MG63 (cell line): Measurements from ENCODE around the gene S100A4. TPM values are rescaled to one million over a fixed set of nuclear protein-coding genes. Genes with fewer than 3 reads are reported as not detected.
"Not testable (repeated sequence)": the region's sequence is repeated elsewhere in the genome, so short reads cannot be mapped to it uniquely, and the experiment has no call there.

Experiments
- DNase-seq: peaks from one replicate; pipeline ENCODE4 v3.0.0-alpha.2; 2020
- H3K27me3 ChIP-seq: fragments of 250-450 bp; sonication (Bioruptor Pico); 2 replicates; pipeline ENCODE4 v1.5.1; 2020; ENCODE audit warnings: mild to moderate bottlenecking, moderate library complexity
- H3K36me3 ChIP-seq: fragments of 250-450 bp; sonication (Bioruptor Pico); 2 replicates; pipeline ENCODE4 v1.5.1; 2020; ENCODE audit warnings: mild to moderate bottlenecking, moderate library complexity
- H3K4me3 ChIP-seq: fragments of 250-450 bp; sonication (Bioruptor Pico); 2 replicates; pipeline ENCODE4 v1.5.1; 2020; ENCODE audit warnings: mild to moderate bottlenecking, moderate library complexity
- H3K9me3 ChIP-seq: fragments of 250-450 bp; sonication (Bioruptor Pico); 2 replicates; pipeline ENCODE4 v1.5.1; 2020; ENCODE audit warnings: mild to moderate bottlenecking, moderate library complexity
- total RNA-seq: library from RNA; depleted of rRNA; stranded (reverse); fragments of >200 nt; shearing (Covaris generic); gene quantifications from 2 replicates; pipeline ENCODE4 v1.2.3, GENCODE V29; 2014; ENCODE audit warnings: low replicate concordance

Gene S100A4
- total RNA-seq, 1 experiment from 2014 or later, result 438 TPM

DNA sequence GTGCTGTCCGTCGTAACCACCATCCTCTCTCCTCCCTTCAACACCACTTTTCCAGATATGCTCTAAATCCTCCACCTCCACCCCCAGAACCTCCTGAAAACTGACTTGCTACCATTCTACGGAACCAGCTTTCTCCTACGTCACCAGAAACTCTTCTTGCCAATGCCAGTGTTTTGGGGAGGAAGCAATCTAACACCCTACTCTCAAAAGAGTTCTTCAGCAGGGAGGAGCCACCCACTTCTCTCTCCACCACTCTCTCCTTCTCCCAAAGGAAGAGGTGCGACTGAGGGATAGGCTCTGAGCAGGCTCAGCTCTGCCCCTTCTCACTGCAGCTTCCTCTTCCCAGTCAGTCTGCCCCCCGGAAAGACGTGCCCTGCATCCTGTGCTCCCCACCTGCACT is 26.1 kb upstream of the S100A4 start:
- Histone ChIP-seq H3K9me3 (no peaks in the 10 kb centered on the region), H3K27me3 (no peaks in the 10 kb centered on the region), H3K4me3 (no peak overlapping the region), H3K36me3 (0 out of 2 replicates have a peak, but pooled peaks cover 2% of the 10 kb centered on the region)
- DNase-seq, result no peak

- no peak overlapping the region for H3K4me3 ChIP-seq
- 0 out of 2 replicates have a peak, but pooled peaks cover 2% of the 10 kb centered on the region for H3K36me3 ChIP-seq
- no peaks in the 10 kb centered on the region for H3K27me3 ChIP-seq
- DNase-seq, result no peak
- H3K9me3 ChIP-seq, result no peaks in the 10 kb centered on the region
These were observed 25.3 kb upstream of the S100A4 start for GRCh38 chr1:153570874-153571273.

- DNase-seq, result no peak
These were observed 23.9 kb upstream of the S100A4 start for GRCh38 chr1:153569465-153569864.

DNA sequence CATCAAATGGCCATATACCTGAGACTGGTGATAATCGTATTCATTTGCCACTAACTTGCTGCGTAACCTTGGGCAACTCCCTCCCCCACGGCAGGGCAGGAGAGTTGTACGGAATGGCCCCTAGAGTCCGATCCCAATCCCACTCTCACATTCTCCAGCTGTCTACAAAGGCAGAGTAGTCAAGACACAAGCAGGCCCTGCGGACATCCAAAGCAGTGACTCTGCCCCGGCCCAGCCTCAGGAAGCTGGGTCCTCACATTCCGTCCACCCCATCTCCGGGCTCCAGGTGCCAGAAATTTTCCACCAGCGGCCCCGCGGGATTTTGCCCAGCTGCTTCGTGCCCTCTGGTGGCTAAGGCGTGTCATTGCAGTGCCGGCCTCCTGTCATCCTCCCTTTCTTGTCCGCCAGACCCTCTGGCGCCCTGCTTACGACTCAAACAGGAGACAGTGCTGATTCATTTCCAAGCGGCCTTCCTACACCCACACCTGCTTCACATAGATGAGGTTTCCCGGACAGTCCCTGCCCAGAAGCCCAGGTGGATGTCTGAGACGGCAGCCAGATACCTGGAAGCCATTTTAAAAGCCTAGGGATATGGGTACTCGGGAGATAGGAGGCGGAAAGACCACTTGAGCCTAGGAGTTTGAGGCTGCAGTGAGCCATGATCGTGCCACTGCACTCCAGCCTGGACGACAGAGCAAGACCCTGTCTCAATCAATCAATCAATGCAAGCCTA is 22.9 kb upstream of the S100A4 start:
- peak; percentile 92 for DNase-seq
- Histone ChIP-seq H3K36me3 (0 out of 2 replicates have a peak, but pooled peaks cover 2% of the 10 kb centered on the region), H3K27me3 (no peaks in the 10 kb centered on the region), H3K9me3 (no peaks in the 10 kb centered on the region), H3K4me3 (no peak overlapping the region)

More at GRCh38 chr1:153569465-153569864, 23.9 kb upstream of the S100A4 start:
- 0 out of 2 replicates have a peak, but pooled peaks cover 2% of the 10 kb centered on the region for H3K36me3 ChIP-seq
- H3K9me3 ChIP-seq, result no peaks in the 10 kb centered on the region
- H3K27me3 ChIP-seq, result no peaks in the 10 kb centered on the region
- no peak overlapping the region for H3K4me3 ChIP-seq

DNA sequence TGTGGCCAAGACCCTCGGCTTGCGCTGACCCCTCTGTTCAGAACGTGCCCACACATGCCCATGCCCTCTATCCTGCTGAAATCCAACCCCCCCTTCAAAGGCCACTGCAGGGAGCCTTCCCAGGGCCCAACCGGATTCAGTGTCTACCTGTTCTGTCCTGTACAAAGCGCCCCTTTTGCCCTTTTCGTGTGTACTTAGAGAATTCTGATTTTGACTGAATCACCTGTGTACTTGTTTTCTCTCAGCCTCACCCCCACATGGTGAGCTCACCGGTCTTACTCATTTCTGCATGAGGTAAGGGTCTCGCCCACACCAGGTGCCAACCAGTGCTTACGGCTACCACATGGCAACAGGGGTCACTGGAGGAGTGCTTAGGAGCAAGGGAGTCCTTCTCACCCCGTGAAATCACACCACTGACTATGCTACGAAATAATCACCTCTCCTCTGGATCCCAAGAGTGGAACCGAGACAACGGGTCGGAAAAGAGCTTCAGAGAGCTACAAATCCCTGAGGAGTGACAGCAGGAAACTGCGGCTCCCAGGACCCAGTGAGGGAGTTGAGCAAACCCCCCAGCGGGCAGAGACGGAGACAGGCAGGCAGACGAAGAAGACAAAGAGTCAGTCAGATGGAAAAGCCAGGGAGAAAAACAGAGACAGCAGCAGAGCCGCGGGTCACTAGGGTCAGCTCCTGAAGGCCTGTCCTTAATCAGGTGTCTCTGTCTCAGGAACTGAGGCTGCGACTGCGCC is 22.2 kb upstream of the S100A4 start:
- Histone ChIP-seq H3K4me3 (no peak overlapping the region), H3K27me3 (no peaks in the 10 kb centered on the region)
- DNase-seq, result peak; percentile 50

DNA sequence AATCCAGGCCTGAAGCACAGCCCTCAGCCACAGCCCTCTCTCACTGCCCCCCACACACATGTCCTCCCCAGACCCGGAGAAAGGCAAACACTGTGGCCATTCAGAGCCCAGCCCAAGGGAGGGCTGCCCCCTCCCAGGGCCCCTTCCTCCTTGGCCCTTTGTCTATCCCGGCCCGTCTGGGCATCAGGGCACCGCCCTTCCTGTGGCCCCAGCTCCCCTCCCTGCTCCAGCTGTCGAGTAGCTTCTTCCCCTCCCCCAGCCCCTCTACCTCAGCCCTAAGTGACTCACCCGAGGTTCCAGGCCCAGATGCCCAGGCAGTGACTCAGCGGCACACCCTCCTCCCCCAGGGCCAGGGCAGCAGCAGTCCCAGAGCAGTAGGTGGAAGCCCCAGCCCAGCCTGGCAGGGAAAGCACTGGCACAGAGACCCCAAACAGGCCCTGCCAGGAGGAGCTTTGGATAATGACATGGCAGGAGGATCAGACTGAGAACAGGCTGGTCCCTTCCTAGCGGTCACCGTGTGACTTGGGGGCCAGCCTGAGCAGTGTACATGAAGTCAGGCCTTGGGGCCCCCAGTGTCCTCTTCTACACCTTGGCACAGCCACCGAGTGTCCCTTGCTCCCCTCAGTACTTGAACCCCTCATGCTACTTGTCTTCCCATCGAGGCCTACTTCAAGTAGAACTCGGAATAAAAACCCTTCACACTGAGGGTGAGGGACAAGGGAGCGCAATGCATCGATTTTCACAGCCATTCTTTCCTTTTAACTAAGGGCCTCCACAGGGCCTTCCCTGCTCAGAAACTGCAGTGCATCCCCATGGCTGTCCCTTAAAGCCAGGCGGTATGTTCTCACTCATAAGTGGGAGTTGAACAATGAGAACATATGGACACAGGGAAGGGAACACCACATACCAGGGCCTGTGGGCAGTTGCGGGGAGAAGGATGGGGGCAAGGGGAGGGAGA is 21.1 kb upstream of the S100A4 start:
- Histone ChIP-seq H3K36me3 (peaks cover 2% of the 10 kb centered on the region; the same call in 1 of the 2 replicates), H3K27me3 (no peaks in the 10 kb centered on the region), H3K9me3 (no peaks in the 10 kb centered on the region), H3K4me3 (no peak overlapping the region)
- DNase-seq, result peak; percentile 100

More for the DNA sequence above, 22.2 kb upstream of the S100A4 start:
- Histone ChIP-seq H3K9me3 (no peaks in the 10 kb centered on the region), H3K36me3 (0 out of 2 replicates have a peak, but pooled peaks cover 2% of the 10 kb centered on the region)

DNA sequence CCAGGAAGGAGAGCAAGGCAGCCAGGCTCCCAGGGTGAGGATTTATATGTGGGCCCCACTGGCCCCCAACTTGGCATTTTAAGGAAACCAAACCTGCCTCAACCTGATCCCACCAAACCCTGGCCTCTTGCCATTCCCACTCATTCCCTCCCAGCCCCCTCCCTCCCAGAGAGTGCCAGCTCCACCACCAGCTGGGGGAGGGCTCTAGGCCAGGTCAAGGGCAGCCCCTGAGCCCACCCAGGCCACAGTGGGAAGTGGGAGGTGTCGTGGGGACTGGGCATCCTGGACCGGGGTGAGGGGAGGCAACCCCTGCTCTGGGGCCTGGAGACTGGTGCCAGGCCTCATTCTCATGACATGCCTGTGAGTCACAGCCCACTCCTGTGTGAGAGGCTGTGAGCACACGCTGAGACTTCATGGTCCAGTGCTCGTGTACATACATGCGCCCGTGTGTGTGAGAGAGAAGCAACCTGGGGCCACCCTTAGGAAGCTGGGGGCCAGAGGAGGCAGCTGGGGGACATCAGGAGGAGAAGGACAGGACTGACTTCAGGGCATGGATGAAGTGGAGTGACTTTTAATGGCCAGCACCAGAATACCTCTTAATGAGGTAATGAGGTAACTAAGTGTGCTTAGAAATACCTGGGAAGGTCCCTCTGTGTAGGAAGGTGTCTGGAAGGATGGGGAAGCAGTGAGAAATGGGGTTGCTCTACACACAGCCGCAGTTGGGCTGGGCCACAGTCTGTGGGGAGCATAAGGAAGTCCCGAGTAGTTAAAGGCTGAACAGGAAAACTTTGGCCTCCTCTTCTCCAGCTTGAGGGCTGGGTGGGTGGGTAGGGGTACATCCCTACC is 20.1 kb upstream of the S100A4 start, which contains the start of gene S100A2:
TSS of gene S100A2 (minus strand) at position 316 of the 846 bp plus-strand sequence. CDS start 1,967 bp downstream, outside the sequence.
- H3K36me3 ChIP-seq, result peaks cover 2% of the 10 kb centered on the region
- peak; percentile 96 for DNase-seq
- H3K27me3 ChIP-seq, result no peaks in the 10 kb centered on the region
- no peaks in the 10 kb centered on the region for H3K9me3 ChIP-seq
- peak within 1 kb of the TSS; percentile 11; the same call in 1 of the 2 replicates for H3K4me3 ChIP-seq

- no peak for DNase-seq
- no peaks in the 10 kb centered on the region for H3K9me3 ChIP-seq
- H3K4me3 ChIP-seq, result no peak overlapping the region
- peaks cover 2% of the 10 kb centered on the region for H3K36me3 ChIP-seq
- no peaks in the 10 kb centered on the region for H3K27me3 ChIP-seq
These were observed 18.4 kb upstream of the S100A4 start for GRCh38 chr1:153563991-153564390.

DNA sequence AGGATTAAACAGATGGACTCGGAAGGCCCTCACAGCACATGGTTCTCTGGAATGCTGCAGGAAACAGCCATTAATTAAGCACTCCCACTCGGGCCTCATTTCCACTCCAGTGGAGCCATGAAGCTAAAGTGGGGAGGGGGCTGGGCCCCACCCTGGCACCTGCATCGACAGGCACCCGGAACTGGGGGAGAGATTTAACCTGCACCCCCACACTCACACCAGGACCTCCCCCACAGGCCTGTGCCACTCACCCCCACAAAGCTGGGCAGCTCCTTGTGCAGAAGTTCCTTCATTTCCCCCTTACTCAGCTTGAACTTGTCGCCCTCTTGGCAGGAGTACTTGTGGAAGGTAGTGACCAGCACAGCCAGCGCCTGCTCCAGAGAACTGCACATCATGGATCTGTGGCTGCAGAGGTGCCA is 17.9 kb upstream of the S100A4 start:
- DNase-seq, result no peak
- no peaks in the 10 kb centered on the region for H3K27me3 ChIP-seq
- H3K36me3 ChIP-seq, result peaks cover 2% of the 10 kb centered on the region
- H3K9me3 ChIP-seq, result 0 out of 2 replicates have a peak, but pooled peaks cover under 1% of the 10 kb centered on the region
- no peak overlapping the region for H3K4me3 ChIP-seq

GRCh38 chr1:153562021-153562420 is 16.4 kb upstream of the S100A4 start:
- not testable (repeated sequence) for H3K36me3 ChIP-seq, DNase-seq, H3K4me3 ChIP-seq, H3K27me3 ChIP-seq, H3K9me3 ChIP-seq

GRCh38 chr1:153561466-153561985 is 15.9 kb upstream of the S100A4 start:
- Histone ChIP-seq H3K9me3 (peaks cover 4% of the 10 kb centered on the region; the same call in 1 of the 2 replicates), H3K27me3 (no peaks in the 10 kb centered on the region)

GRCh38 chr1:153560771-153561465 is 15.3 kb upstream of the S100A4 start:
- no peak for DNase-seq

More at GRCh38 chr1:153561466-153561985, 15.9 kb upstream of the S100A4 start:
- Histone ChIP-seq H3K36me3 (no peaks in the 10 kb centered on the region; the same call in none of the 2 replicates), H3K4me3 (no peak overlapping the region)
- DNase-seq, result no peak

GRCh38 chr1:153560241-153560640 is 14.6 kb upstream of the S100A4 start:
- H3K4me3 ChIP-seq, result no peak overlapping the region
- no peak for DNase-seq
- no peaks in the 10 kb centered on the region for H3K27me3 ChIP-seq
- H3K9me3 ChIP-seq, result peaks cover 4% of the 10 kb centered on the region; the same call in 1 of the 2 replicates
- H3K36me3 ChIP-seq, result no peaks in the 10 kb centered on the region; the same call in none of the 2 replicates

More at GRCh38 chr1:153560771-153561465, 15.3 kb upstream of the S100A4 start:
- no peak overlapping the region for H3K4me3 ChIP-seq
- peaks cover 4% of the 10 kb centered on the region; the same call in 1 of the 2 replicates for H3K9me3 ChIP-seq
- no peaks in the 10 kb centered on the region; the same call in none of the 2 replicates for H3K36me3 ChIP-seq
- H3K27me3 ChIP-seq, result no peaks in the 10 kb centered on the region

- H3K4me3 ChIP-seq, result no peak overlapping the region
- H3K9me3 ChIP-seq, result peaks cover 4% of the 10 kb centered on the region; the same call in 1 of the 2 replicates
- no peaks in the 10 kb centered on the region; the same call in none of the 2 replicates for H3K36me3 ChIP-seq
- no peak for DNase-seq
- H3K27me3 ChIP-seq, result no peaks in the 10 kb centered on the region
These were observed 12.3 kb upstream of the S100A4 start for GRCh38 chr1:153557877-153558276.
